Measurements from ENCODE around the gene MBOAT7.

MBOAT7 gene

DNA sequence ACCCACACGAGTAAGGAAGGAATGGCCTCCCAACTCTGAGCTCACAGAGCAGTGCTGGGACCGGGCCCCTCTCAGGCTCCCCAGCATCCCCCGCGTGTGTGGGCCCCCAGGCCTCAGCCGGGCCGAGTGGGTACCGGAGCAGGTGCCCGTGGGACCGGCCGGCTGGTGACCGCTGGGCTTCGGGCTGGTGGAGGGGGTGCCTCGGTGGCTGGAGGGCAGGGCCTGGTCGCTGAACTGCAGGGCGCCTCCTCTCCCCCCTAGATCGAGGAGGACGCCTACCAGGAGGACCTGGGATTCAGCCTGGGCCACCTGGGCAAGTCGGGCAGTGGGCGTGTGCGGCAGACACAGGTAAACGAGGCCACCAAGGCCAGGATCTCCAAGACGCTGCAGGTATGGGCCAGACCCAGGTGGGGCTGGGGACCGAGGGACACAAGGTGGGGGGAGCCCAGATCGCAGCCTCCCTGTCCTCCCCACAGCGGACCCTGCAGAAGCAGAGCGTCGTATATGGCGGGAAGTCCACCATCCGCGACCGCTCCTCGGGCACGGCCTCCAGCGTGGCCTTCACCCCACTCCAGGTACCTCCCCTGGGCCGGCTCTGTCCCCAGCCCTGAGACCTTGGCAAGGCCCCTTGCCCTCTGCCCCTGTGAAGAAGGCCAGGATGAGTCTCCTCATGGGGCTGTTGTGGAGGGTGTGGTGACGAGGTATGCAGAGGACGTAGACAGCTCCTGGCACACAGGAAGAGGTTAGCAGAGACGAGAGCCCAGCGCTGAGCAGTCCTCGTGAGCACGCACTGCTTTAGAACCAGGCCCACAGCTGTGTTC lies 60.4 kb downstream of the MBOAT7 start:
- ChIA-PET CTCF (no interaction called here), POLR2A (ENCODE audit: low non-redundant PET) (no interaction called here)
- no peak overlapping the region for H3K27ac ChIP-seq
- TF ChIP-seq, protein P1, sequence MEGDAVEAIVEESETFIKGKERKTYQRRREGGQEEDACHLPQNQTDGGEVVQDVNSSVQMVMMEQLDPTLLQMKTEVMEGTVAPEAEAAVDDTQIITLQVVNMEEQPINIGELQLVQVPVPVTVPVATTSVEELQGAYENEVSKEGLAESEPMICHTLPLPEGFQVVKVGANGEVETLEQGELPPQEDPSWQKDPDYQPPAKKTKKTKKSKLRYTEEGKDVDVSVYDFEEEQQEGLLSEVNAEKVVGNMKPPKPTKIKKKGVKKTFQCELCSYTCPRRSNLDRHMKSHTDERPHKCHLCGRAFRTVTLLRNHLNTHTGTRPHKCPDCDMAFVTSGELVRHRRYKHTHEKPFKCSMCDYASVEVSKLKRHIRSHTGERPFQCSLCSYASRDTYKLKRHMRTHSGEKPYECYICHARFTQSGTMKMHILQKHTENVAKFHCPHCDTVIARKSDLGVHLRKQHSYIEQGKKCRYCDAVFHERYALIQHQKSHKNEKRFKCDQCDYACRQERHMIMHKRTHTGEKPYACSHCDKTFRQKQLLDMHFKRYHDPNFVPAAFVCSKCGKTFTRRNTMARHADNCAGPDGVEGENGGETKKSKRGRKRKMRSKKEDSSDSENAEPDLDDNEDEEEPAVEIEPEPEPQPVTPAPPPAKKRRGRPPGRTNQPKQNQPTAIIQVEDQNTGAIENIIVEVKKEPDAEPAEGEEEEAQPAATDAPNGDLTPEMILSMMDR (conservative IDR thresholded peaks at IDR 0.05; ENCODE audit: low read depth): no peak
- DNase-seq (ENCODE audit: low spot score): no peak

DNA sequence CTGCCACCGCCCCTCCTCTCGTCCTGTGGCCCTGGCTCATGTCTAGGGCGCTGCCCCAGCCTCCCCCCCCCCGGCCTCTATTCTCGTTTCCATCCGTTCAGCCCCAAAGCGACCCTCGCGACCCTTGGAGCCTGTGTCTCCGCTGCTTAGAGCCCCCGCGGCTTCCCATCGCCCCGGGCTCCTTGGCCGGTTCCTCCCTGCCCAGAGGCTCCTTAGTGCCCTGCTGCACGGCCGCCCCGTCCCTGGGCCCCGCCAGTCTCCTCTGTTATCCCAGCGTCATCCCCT lies 61.0 kb downstream of the MBOAT7 start:
- DNase-seq (ENCODE audit: low spot score): no peak
- TF ChIP-seq, protein P1 (conservative IDR thresholded peaks at IDR 0.05; ENCODE audit: low read depth): no peak
- POLR2A ChIA-PET (ENCODE audit: low non-redundant PET): no interaction called here
- CTCF ChIA-PET: no interaction called here
- no peak overlapping the region for H3K27ac ChIP-seq

DNA sequence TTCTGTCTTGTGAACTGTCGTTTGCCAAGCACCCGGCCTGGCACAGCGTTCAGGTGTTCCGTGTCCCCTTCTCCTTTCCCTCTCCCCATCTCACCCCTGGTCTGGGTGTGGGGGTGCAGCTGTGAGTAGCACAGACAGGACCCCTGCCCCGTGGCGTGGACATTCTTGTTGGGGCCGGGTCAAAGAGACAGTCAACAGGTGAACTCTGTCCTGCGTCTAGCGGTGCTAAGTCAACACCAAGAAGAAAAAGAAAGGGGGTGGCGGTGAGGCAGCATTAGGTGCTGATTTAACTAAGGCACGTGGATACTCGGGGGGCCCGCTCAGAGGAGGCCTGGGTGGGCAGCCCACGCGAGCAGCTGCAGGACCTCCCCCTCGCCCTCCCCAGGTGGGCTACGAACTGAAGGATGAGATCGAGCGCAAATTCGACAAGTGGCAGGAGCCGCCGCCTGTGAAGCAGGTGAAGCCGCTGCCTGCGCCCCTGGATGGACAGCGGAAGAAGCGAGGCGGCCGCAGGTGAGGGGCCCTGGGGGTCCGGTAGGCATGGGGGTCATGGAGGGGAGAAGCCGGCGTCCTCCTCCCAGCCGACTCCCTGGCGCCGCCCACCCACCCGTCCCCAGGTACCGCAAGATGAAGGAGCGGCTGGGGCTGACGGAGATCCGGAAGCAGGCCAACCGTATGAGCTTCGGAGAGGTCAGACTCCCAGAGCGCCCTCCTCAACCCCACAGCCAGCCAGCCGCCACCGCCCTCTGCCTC lies 61.5 kb downstream of the MBOAT7 start:
- no peak overlapping the region for H3K27ac ChIP-seq
- ChIA-PET CTCF (no interaction called here), POLR2A (ENCODE audit: low non-redundant PET) (interaction anchor here (1.2 kb wide), 1 partner anchor 12 kb away, joined by 3 read pairs; the partner anchor contains the start of genes PRPF31 and TFPT)
- TF ChIP-seq, protein P1 (conservative IDR thresholded peaks at IDR 0.05; ENCODE audit: low read depth): no peak
- no peak for DNase-seq (ENCODE audit: low spot score)

DNA sequence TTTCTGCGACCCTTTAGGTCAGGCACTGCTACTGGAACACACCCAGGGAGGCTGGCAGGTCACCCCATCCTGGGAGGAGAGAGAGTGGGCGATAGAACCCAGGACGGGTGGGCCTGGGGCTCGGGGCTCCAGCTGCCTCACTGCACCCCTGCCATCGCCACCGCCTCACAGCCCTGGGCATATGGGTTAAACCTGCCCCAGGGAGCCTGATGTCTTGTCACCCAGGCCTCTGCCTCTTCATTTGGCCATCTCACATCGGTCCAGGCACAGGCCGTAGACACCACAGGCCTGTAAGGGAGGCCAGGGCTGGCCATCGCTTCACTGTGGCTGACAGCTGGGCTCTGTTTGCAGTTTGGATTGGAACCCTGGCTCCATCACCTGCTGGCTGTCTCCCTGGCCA lies 63.7 kb downstream of the MBOAT7 start:
- H3K27ac ChIP-seq: no peak overlapping the region
- no peak for DNase-seq (ENCODE audit: low spot score)
- TF ChIP-seq, protein P1 (conservative IDR thresholded peaks at IDR 0.05; ENCODE audit: low read depth): no peak
- ChIA-PET POLR2A (ENCODE audit: low non-redundant PET) (no interaction called here), CTCF (interaction anchor here (0.6 kb wide), 1 partner anchor 16 kb away, joined by 4 read pairs; no protein-coding TSS in a partner anchor)

DNA sequence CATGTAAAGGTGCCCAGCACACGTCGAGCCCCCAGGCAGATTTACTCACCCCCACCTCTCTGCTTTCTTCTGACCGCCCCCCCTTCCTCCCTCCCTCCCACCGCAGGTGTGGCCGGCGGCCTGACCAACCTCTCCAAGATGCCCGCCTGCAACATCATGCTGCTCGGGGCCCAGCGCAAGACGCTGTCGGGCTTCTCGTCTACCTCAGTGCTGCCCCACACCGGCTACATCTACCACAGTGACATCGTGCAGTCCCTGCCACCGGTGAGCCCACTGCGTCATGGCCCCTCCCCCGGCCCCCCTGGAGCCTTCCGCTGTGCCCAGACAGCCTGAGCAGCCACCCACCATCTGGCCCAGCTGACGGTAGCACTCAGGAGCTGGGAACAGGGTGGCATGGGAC lies 65.0 kb downstream of the MBOAT7 start:
- ChIA-PET CTCF (no interaction called here), POLR2A (ENCODE audit: low non-redundant PET) (interaction anchor here (1.1 kb wide), 1 partner anchor 9 kb away, joined by 5 read pairs; the partner anchor contains the start of genes PRPF31 and TFPT)
- no peak for DNase-seq (ENCODE audit: low spot score)
- TF ChIP-seq, protein P1 (conservative IDR thresholded peaks at IDR 0.05; ENCODE audit: low read depth): no peak
- no peak overlapping the region for H3K27ac ChIP-seq

DNA sequence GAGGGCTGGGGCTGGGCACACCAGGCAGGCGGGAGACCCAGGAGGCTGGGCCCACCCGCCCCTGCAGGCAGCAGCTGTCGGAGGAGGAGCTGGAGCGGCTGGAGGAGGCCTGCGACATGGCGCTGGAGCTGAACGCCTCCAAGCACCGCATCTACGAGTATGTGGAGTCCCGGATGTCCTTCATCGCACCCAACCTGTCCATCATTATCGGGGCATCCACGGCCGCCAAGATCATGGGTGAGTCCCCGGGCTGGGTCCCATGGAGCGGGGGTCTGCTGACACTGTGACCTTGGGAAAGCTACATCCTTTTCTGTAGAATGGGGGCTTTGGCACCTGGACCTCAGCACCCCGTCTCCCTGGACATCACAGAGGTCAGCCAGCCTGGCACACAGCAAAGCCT lies 65.7 kb downstream of the MBOAT7 start:
- TF ChIP-seq, protein P1 (conservative IDR thresholded peaks at IDR 0.05; ENCODE audit: low read depth): no peak
- CTCF ChIA-PET: no interaction called here
- POLR2A ChIA-PET (ENCODE audit: low non-redundant PET): interaction anchor here (1.1 kb wide), 1 partner anchor 8 kb away, joined by 5 read pairs; the partner anchor contains the start of genes PRPF31 and TFPT
- no peak overlapping the region for H3K27ac ChIP-seq
- DNase-seq (ENCODE audit: low spot score): no peak

All from RWPE1 (cell line).